M059J (cell line): ENCODE measurements around the gene KRTAP19-2. TPM values are rescaled to one million over a fixed set of nuclear protein-coding genes. Genes with fewer than 3 reads are reported as not detected.

Source experiments
- total RNA-seq: library from RNA; depleted of rRNA; stranded (reverse); fragments of >200 nt; shearing (Covaris generic); gene quantifications from 2 replicates; pipeline ENCODE4 v1.2.3, GENCODE V29; 2014; rRNA removed

The KRTAP19-2 gene
- total RNA-seq, 1 experiment from 2014 or later = not detected

Other genes starting within 250 kb of the KRTAP19-2 start
- gene KRTAP24-1, start 204.5 kb downstream of the KRTAP19-2 start, total RNA-seq = not detected in 2 replicates
- not detected in 2 replicates for gene KRTAP25-1, start 197.9 kb downstream of the KRTAP19-2 start, total RNA-seq
- not detected in 2 replicates for gene KRTAP26-1, start 167.1 kb downstream of the KRTAP19-2 start, total RNA-seq
- gene KRTAP27-1, start 149.7 kb downstream of the KRTAP19-2 start, total RNA-seq = not detected in 2 replicates
- not detected in 2 replicates for gene KRTAP23-1, start 138.8 kb downstream of the KRTAP19-2 start, total RNA-seq
- gene KRTAP13-2, start 115.2 kb downstream of the KRTAP19-2 start, total RNA-seq = not detected in 2 replicates
- not detected in 2 replicates for gene KRTAP13-1, start 91.4 kb downstream of the KRTAP19-2 start, total RNA-seq
- not detected in 2 replicates for gene KRTAP13-3, start 61.5 kb downstream of the KRTAP19-2 start, total RNA-seq
- gene KRTAP13-4, start 57.2 kb downstream of the KRTAP19-2 start, total RNA-seq = not detected in 2 replicates
- not detected in 2 replicates for gene KRTAP15-1, start 47.2 kb downstream of the KRTAP19-2 start, total RNA-seq
- not detected in 2 replicates for gene KRTAP19-1, start 7.1 kb downstream of the KRTAP19-2 start, total RNA-seq
- not detected in 2 replicates for gene KRTAP19-3, start 4.6 kb upstream of the KRTAP19-2 start, total RNA-seq
- gene KRTAP19-4, start 9.7 kb upstream of the KRTAP19-2 start, total RNA-seq = not detected in 2 replicates
- not detected in 2 replicates for gene KRTAP19-5, start 14.7 kb upstream of the KRTAP19-2 start, total RNA-seq
- not detected in 2 replicates for gene KRTAP19-6, start 54.4 kb upstream of the KRTAP19-2 start, total RNA-seq
- gene KRTAP19-7, start 73.9 kb upstream of the KRTAP19-2 start, total RNA-seq = not detected in 2 replicates
- not detected in 2 replicates for gene KRTAP22-2, start 103.0 kb upstream of the KRTAP19-2 start, total RNA-seq
- gene KRTAP6-3, start 105.0 kb upstream of the KRTAP19-2 start, total RNA-seq = not detected in 2 replicates
- gene KRTAP6-2, start 111.5 kb upstream of the KRTAP19-2 start, total RNA-seq = not detected in 2 replicates
- not detected in 2 replicates for gene KRTAP22-1, start 113.7 kb upstream of the KRTAP19-2 start, total RNA-seq
- not detected in 2 replicates for gene KRTAP6-1, start 126.5 kb upstream of the KRTAP19-2 start, total RNA-seq
- gene KRTAP20-1, start 129.0 kb upstream of the KRTAP19-2 start, total RNA-seq = not detected in 2 replicates
- not detected in 2 replicates for gene KRTAP20-4, start 133.2 kb upstream of the KRTAP19-2 start, total RNA-seq
- not detected in 2 replicates for gene KRTAP20-2, start 147.8 kb upstream of the KRTAP19-2 start, total RNA-seq
- not detected in 2 replicates for gene KRTAP20-3, start 155.4 kb upstream of the KRTAP19-2 start, total RNA-seq
- not detected in 2 replicates for gene KRTAP21-3, start 231.3 kb upstream of the KRTAP19-2 start, total RNA-seq